ENCODE data around the gene HRH3.
A peak's percentile ranks its signal among the peaks of the same experiment; 100 is the strongest.

Gene HRH3
- total RNA-seq: 0 reads per million in 2 donors

GRCh38 chr20:62219992-62220665 lies at the start of gene HRH3:
Gene HRH3 (minus strand): TSS chr20:62220278. CDS start chr20:62219970, 308 bp downstream.
- DNase-seq: peak in 3 of 5 experiments; percentile 25 to 37 (median 34)

DNA sequence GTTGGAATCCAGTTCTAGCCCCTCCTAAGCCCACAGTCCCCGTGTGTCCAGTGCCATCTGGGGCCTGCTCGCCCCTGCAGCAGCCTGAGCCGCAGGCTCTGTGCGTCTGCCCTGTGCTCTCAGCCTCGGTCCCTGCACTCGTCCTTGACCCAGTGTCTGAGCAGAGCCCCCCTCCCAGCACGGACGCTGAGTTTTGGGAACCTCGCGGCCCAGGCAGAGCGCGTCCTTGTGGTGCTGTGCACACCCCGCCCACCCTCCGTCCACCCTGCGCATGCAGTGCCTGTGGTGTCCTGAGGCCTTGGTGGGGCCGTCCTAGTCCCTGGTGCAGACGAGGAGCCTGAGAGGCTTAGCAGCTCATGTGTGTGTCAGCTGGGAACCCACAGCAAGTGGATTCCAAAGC lies 49.8 kb upstream of the HRH3 start:
- DNase-seq: no peak

DNA sequence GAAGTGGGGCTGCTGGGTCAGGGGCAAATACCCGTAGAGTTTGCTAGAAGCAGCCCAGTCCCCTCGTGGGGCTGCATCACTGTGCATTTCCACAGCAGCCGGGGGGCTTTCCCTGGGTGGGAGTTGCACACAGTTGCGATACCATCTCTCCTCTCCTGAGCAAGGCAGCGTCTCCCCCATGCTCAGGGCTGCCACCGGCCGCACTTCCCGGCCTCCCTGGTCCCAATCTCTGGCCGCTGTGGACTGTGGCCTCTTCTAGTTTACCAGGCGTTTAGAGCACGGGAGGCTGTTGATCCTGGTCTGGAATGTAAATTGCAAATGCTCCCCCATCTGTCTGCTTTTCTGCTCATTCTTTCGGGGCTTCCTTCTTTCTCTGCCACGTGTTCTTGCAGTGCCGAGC lies 49.3 kb upstream of the HRH3 start:
- DNase-seq: no peak

DNA sequence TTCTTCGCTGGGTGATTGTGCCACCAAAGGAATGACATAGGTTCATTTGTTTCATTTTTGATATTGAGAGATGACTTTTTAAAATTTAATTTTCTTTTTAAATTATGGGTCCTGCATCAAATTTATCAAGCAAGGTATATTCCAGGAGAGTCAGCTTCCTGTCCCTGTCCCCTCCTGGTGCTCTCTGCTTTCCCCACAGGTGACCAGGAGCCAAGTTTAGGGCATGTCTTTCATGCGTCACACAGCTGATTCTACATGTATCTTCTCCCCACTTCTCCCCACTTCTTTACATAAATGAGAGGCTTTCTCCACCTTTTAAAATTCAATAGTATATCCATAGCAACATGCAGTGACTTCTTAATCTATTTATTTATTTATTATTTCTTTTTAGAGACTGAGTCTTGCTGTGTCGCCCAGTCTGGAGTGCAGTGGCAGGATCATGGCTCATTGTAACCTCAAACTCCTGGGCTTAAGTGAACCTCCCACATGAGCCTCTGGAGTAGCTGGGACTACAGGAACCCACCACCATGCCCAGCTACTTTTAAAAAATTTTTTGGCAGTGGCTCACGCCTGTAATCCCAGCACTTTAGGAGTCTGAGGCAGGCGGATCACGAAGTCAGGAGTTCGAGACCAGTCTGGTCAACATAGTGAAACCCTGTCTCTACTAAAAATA lies 48.3 kb upstream of the HRH3 start:
- DNase-seq: no peak

DNA sequence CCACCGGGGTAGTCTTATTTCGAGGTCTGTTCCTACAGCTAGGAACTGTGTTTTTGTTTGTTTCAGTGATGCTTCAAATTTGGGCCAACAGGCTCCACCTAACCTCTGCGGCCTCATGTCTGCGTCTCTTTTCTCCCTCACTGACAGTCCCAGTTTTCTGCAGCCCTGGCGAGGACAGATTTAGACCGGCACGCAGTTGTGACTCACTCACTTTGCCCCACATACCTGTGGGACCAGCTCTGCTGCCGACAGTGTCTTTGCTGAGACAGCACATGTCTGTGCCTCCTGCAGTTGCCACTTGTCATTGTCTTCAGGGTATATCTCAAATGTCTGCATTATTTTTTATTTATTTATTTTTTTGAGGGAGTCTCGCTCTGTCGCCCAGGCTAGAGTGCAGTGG lies 47.5 kb upstream of the HRH3 start:
- no peak for DNase-seq

DNA sequence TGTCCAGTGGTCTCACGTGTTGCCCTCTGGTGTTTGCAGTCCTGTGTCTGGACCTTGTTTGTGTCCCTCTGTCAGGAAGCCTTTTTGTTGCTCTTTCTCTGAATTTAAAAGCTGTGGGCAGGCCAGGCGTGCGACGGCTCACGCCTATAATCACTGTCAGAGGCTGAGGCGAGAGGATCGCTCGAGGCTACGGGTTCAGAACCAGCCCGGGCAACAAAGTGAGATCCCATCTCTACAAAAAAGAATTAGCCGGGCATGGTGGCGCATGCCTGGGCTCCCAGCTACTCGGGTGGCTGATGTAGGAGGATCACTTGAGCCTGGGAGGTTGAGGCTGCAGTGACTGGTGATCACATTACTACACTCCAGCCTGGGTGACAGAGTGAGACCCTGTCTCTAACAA lies 46.8 kb upstream of the HRH3 start:
- no peak for DNase-seq

DNA sequence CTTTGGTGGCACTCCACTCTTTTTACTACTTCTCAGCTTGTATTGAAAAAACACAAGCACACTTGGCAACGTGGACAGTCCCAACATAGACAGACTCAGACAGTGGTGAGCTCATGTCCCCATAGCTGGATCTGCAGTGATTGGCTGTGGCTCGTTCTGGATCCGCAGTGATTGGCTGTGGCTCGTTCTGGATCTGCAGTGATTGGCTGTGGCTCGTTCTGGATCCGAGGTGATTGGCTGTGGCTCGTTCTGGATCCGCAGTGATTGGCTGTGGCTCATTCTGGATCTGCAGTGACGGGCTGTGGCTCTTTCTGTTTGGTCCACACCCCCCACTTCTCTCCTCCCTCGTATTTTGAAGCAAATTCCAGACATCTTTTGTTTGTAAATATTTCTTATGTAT lies 46.3 kb upstream of the HRH3 start:
- DNase-seq: peak in 1 of 5 experiments; percentile 38

- DNase-seq: no peak
Measured at GRCh38 chr20:62265365-62265764, 45.3 kb upstream of the HRH3 start.

- DNase-seq: no peak
Measured at GRCh38 chr20:62263396-62263795, 43.3 kb upstream of the HRH3 start.

DNA sequence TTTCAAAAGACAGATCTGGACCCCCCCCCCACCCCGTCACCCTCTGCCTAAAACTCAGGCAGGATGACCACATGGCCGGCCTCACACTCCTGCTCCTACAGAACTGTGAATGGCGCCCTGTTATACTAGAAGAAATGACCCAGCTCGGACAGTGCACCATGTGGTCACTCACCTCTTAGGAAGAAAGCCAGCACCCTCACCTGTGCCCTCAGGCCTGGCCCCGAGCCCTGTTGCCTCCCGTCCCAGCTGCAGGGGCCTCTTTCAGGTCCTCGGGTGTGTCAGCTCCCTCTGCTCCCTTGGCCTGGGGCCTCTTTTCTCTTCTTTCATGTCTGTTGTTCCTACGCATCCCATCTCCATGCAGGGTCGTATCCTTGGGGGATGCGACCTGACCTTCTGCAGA lies 42.0 kb upstream of the HRH3 start:
- no peak for DNase-seq

GRCh38 chr20:62259294-62259565 lies 39.2 kb upstream of the HRH3 start:
- no peak for DNase-seq

DNA sequence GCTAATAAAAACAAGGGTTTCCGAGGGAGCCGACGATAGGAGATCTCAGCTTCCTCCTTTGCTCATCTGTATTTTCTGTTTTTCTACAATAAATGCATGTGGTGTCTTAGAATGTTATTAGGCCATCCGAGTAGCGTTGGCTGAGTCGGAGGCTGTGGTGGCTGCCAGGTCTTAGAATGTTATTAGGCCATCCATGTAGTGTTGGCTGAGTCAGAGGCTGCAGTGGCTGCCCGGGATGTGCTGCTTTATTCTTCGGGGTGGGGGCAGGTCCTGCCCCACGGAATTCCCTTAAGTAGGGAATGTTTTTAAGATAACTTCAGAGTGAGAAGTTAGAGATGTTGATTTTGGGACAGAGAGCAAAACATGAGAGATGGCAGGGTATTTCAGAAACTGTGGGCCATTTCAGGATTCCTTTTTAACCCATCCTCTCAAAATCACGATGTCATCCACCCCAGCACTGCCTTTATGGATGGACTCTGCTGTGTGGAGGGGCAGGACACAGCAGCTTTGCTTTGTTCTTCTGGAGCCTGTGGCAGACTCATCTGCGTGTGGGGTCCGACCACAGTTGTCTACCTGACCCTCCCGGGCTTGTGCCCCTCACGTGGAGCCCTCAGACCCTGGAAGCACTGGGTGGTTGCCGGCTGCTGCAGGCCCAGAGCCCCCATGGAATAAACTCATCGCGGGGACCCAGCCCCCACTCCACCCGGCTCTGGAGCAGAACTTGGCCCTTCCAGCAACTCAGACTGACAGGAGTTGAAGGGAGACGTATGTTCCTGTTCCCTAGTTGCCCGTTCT lies 38.6 kb upstream of the HRH3 start:
- no peak for DNase-seq

- no peak for DNase-seq
Measured at GRCh38 chr20:62255976-62256375, 35.9 kb upstream of the HRH3 start.

DNA sequence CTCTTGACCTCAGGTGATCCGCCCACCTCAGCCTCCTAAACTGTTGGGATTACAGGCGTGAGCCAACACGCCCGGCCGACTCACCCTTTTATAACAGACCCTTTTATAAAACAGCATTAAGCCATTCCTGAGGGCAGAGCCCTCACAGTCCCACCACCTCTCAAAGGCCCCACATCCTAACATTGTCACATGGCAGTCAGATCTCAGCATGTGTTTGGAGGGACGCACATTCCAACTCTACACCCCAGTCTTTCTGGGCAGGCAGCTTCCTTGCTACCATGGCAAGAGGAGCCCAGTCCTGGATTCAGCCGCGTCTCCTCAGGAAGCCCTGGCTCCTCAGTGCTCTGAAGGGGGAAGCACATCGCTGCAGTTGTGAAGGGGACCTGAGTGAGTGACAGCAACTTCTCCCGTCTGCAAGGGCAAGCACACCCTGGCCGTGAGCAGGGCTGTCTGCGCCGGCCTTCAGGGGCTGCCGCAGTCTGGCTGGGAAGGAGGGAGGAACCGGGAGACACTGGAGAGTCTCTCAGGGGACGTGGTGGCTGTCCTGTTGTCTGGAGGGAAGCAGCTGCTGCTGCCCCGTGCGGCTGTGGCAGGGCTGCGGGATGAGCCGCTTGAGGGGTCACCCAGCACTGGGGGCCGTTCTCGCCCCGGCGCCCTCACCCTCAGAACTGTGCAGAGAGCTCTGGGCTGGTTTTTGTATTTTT lies 34.1 kb upstream of the HRH3 start:
- no peak for DNase-seq

DNA sequence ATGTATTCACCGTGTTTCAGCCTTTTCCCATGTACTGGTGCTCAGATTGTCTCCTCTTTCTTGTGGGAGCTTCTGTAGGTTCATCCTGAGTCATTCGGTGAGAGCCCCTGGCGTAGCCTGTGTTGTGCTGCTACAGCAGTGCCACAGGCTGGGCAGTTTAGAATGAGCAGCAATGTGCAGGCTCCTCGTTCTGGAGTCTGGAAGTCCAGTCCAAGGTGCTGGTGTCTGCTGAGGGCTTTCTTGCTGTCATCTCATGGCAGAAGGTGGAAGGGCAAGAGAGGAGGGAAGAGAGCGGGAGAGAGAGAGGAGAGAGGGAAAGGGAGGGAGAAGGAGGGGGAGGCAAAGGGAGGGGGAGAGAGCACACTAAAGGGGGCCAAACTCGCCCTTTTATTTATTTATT lies 33.3 kb upstream of the HRH3 start:
- no peak for DNase-seq

DNA sequence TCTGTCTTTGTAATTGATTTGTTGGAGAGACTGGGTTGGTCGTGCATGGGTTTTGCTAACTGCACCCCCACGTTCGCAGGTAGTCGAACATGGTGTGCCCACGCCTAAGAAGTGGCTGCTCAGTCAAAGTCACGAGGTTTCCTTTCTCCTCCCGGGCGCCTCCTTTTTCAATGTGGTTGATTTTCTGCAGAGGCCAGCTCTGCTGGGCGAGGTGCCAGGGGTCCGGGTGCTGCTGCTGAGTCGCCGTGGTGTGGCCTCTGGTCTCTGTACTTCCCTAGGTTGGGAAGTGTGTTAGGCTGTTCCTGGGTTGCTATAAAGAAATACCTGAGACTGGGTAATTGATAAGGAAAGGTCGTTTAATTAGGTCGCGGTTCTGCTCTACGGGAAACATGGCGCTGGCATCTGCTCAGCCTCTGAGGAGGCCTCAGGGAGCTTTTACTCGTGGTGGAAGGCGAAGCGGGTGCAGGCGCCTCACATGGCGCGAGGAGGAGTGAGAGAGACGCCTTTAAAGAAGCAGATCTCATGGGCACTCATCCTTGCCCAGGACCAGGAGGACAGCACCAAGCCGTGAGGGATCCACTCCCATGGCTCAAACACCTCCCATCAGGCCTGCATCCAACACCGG lies 32.4 kb upstream of the HRH3 start:
- no peak for DNase-seq

GRCh38 chr20:62248890-62249560 lies 28.9 kb upstream of the HRH3 start:
- DNase-seq: no peak

DNA sequence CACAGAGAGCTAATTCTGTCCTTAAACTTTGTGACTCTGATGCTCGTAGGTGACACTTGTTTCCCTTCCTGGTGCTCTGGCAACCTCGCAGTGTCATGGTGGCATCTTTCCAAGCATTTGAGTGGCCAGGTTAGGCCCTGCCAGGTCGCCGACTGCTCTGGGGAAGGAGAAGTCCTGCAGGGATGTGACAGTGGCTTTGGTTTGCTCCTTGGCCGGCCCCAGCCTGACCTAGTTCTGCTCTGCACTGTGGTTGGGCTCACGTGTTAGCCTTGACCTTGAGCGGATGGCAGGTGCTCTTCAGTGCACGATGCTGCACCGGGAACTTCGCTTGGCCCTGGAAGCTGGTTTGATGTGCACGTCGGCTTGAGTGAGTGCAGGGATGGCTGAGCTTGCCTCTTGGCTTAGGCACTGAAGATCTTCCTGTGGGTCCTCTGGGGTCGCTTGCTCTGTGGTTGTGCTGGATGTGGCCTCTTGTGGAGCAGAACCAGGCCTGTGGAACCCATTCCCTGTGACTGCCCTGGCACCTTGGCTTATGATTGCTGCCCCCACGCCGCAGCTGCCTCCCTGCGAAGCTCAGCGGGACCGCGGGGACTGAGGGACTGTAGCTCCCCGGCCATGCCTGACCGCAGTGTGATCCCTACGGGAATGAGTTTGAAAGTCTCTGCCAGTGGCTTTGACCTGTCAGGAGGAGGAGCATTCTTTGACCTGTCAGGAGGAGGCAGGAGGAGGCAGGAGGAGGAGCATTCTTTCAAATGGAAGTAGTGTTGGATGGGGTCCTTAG lies 27.0 kb upstream of the HRH3 start:
- no peak for DNase-seq

DNA sequence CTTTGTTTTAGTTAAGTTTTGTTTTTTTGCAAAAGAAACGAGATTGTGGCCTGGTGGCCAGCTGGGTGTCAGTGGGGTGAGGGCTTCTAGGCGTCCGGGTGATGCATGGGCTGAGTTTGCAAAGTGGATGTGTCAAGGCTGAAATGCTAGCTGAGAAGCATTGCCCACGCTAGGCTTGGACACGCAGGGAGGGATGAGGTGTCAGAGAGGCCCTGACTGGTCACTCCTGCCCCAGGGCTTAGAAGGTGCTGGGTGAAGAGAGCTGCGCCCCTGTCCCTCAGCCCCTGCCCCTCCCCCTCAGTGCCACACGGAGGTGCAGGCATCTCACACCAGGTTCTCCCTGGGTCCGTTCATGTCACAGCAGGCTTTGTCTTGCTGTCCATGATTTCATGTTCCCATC lies 26.4 kb upstream of the HRH3 start:
- DNase-seq: no peak

DNA sequence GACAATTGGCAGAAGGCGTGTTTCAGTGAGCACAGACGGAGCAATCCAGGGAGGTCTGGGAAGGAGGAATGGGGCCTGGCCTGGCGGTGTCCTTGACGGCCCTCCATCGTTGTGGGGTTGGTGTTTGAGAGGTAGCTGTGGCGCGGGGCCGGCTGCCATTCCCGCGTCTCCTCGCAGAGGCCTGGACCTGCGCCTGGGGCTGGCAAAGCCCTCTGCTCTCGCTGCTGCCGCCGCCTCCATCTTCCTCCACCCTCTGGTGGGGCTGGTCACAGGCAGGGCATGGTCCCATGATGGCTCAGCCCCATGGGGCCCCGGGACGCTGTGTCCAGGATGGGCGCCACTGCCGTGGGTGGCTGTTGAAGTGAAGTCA lies 25.8 kb upstream of the HRH3 start:
- DNase-seq: no peak

- DNase-seq: no peak
Measured at GRCh38 chr20:62244644-62245108, 24.6 kb upstream of the HRH3 start.
